B cell (primary cell): ENCODE data around the gene ENOX1. TPM values are rescaled to one million over a fixed set of nuclear protein-coding genes. Genes with fewer than 3 reads are reported as not detected.

ENCODE experiments used
- ATAC-seq: fragments of 200-7000 bp; cut with Tn5 transposase; one replicate; pipeline ENCODE4 v1.10.0; 2021; ENCODE audit warnings: low read depth, mild to moderate bottlenecking, moderate number of reproducible peaks, moderate library complexity
- CTCF ChIA-PET: fragments of 350-600 bp; sonication (Branson Sonifier 250); formaldehyde crosslinking; loops from one replicate; lab custom pipeline; 2021; ENCODE audit warnings: antibody characterized with exemption, inconsistent platforms; lab: Charles Lee
- POLR2A ChIA-PET: fragments of 350-600 bp; sonication (Branson Sonifier 250); formaldehyde crosslinking; loops from one replicate; lab custom pipeline; 2021; ENCODE audit warnings: antibody characterized with exemption; lab: Charles Lee
- DNase-seq: peaks from one replicate; pipeline ENCODE4 v3.0.0; 2013
- H2AFZ ChIP-seq: 2 replicates; pipeline ENCODE4 v1.6.1; 2012; ENCODE audit warnings: mild to moderate bottlenecking, low read depth, low read length; ENCODE audit not compliant: insufficient read depth, poor library complexity, severe bottlenecking
- H3K27ac ChIP-seq, 2 donors: 1 replicate in 1 of 2; 2 replicates in 1 of 2; pipeline ENCODE4 v1.5.1; 2012 to 2013; ENCODE audit warnings: low read length in 2 of 2, mild to moderate bottlenecking in 2 of 2, moderate library complexity in 1 of 2
- H3K27me3 ChIP-seq, 4 experiments: fragments of 200-600 bp in 1 of 4; sonication (generic) in 1 of 4; replicated peaks in 1 of 4; 1 replicate in 2 of 4; 2 replicates in 2 of 4; pipeline versions ENCODE4 v1.6.1 to v1.7.0; 2013 to 2016; ENCODE audit warnings: low read length in 3 of 4, mild to moderate bottlenecking in 2 of 4, mixed read lengths in 1 of 4, moderate library complexity in 1 of 4; ENCODE audit not compliant: insufficient read depth in 4 of 4, control insufficient read depth in 3 of 4; ENCODE audit errors: control extremely low read depth in 1 of 4
- H3K36me3 ChIP-seq, 2 experiments: replicated peaks in 1 of 2; 1 replicate in 1 of 2; 2 replicates in 1 of 2; pipeline versions ENCODE4 v1.6.1 to v1.7.1; 2013; ENCODE audit warnings: low read length in 1 of 2; ENCODE audit not compliant: insufficient read depth in 2 of 2, control insufficient read depth in 1 of 2; ENCODE audit errors: control extremely low read depth in 1 of 2, extremely low read depth in 1 of 2
- H3K4me1 ChIP-seq, 2 donors: fragments of 200-600 bp in 1 of 2; sonication (generic) in 1 of 2; 1 replicate in 1 of 2; 2 replicates in 1 of 2; pipeline versions ENCODE4 v1.5.1 to v1.6.1; 2013 to 2017; ENCODE audit warnings: low read length in 2 of 2; ENCODE audit not compliant: control insufficient read depth in 2 of 2, insufficient read depth in 2 of 2
- H3K4me2 ChIP-seq: replicated peaks from 2 replicates; pipeline ENCODE3; 2012; ENCODE audit warnings: mild to moderate bottlenecking, low read depth, low read length; ENCODE audit not compliant: poor library complexity, severe bottlenecking
- H3K4me3 ChIP-seq, 5 experiments: fragments of 200-600 bp in 1 of 5; sonication (generic) in 1 of 5; 1 replicate in 3 of 5; 2 replicates in 2 of 5; pipeline versions ENCODE4 v1.5.1 to v1.7.0; 2011 to 2016; ENCODE audit warnings: low read length in 4 of 5, mild to moderate bottlenecking in 4 of 5, low read depth in 2 of 5, control low read depth in 1 of 5, moderate library complexity in 1 of 5; ENCODE audit not compliant: insufficient read depth in 1 of 5; ENCODE audit errors: control extremely low read depth in 1 of 5, extremely low read depth in 1 of 5
- H3K79me2 ChIP-seq: fragments of 200-600 bp; sonication (generic); one replicate; pipeline ENCODE4 v1.6.0; 2016; ENCODE audit warnings: low read length; ENCODE audit not compliant: control insufficient read depth, insufficient read depth
- H3K9ac ChIP-seq: fragments of 200-600 bp; sonication (generic); 2 replicates; pipeline ENCODE4 v1.6.1; 2017; ENCODE audit warnings: mild to moderate bottlenecking, low read length, moderate library complexity
- H3K9me3 ChIP-seq, 3 donors: one replicate each; pipeline versions ENCODE4 v1.6.1 to v1.7.1; 2013; ENCODE audit warnings: low read length in 2 of 3; ENCODE audit not compliant: control insufficient read depth in 2 of 3, insufficient read depth in 1 of 3; ENCODE audit errors: control extremely low read depth in 1 of 3
- H4K20me1 ChIP-seq: 2 replicates; pipeline ENCODE4 v1.6.0; 2012; ENCODE audit warnings: mild to moderate bottlenecking, low read length; ENCODE audit not compliant: insufficient read depth, control insufficient read depth, poor library complexity, severe bottlenecking
- H3K27ac Mint-ChIP-seq: one replicate; pipeline ENCODE4 v1.8.0; 2021; ENCODE audit warnings: mixed read lengths
- H3K27me3 Mint-ChIP-seq: one replicate; pipeline ENCODE4 v1.8.0; 2021; ENCODE audit warnings: mixed read lengths
- H3K4me1 Mint-ChIP-seq: one replicate; pipeline ENCODE4 v1.8.0; 2021; ENCODE audit warnings: mixed read lengths
- H3K4me3 Mint-ChIP-seq: one replicate; pipeline ENCODE4 v1.8.0; 2021; ENCODE audit warnings: mixed read lengths
- H3K9me3 Mint-ChIP-seq: one replicate; pipeline ENCODE4 v1.8.0; 2022; ENCODE audit warnings: mixed read lengths; ENCODE audit not compliant: insufficient read depth
- CTCF ChIP-seq: fragments of 200-600 bp; IDR thresholded peaks from one replicate; pipeline ENCODE4 v1.8.0; 2022; ENCODE audit warnings: antibody characterized with exemption, mild to moderate bottlenecking
- EZH2 ChIP-seq: IDR thresholded peaks from 2 replicates; pipeline ENCODE4 v1.6.1; 2012; ENCODE audit warnings: borderline replicate concordance, low read depth, mild to moderate bottlenecking, moderate library complexity, low read length; ENCODE audit not compliant: insufficient read depth, poor library complexity, severe bottlenecking
- WGBS: methylation state at CpG from one replicate; pipeline ENCODE4 v1.1.5; 2013; ENCODE audit warnings: missing lambda C conversion rate; ENCODE audit not compliant: insufficient coverage; 5-methylcytosine and 5-hydroxymethylcytosine counted together
- intact Hi-C: fragments of 100-400 bp; cut with micrococcal nuclease; formaldehyde crosslinking; loops from one replicate; pipeline ENCODE4 v1.10.0; 2022
- polyA plus RNA-seq: library from polyadenylated mRNA; depleted of rRNA; stranded (reverse); fragments of >200 nt; gene quantifications from 2 replicates; pipeline ENCODE4 v1.2.3, GENCODE V29; 2012
- total RNA-seq, 2 donors: library from RNA; stranded (reverse); fragments of 120-200 nt in 1 of 2; gene quantifications; 1 replicate in 1 of 2; 2 replicates in 1 of 2; pipeline versions ENCODE4 v1.2.3 to v1.2.4, GENCODE V29; 2013 to 2022

Gene ENOX1
- total and polyA plus RNA-seq, 2 donors (not counting 1 experiment from before 2014, with no cell fraction given), result not detected

GRCh38 chr13:43277142-43277541 lies 509.6 kb downstream of the ENOX1 start:
- H3K4me1 ChIP-seq, result no peaks in the 10 kb centered on the region
- Mint-ChIP-seq H3K4me1 (no peaks in the 10 kb centered on the region), H3K9me3 (no peaks in the 10 kb centered on the region), H3K4me3 (no peak overlapping the region), H3K27me3 (peaks cover 22% of the 10 kb centered on the region), H3K27ac (no peak overlapping the region)
- ChIA-PET POLR2A (no interaction called here), CTCF (no interaction called here)
- no peak overlapping the region for H3K27ac ChIP-seq
- TF ChIP-seq CTCF (no peak), EZH2 (no peak)
- no peak overlapping the region for H3K4me2 ChIP-seq
- H2AFZ ChIP-seq, result no peak overlapping the region
- no peak overlapping the region for H3K4me3 ChIP-seq
- no peak for DNase-seq
- H3K9ac ChIP-seq, result no peak overlapping the region
- H3K9me3 ChIP-seq, result no peaks in the 10 kb centered on the region
- H3K79me2 ChIP-seq, result no peaks in the 10 kb centered on the region
- intact Hi-C loops, result no loop called here
- H3K36me3 ChIP-seq, result no peaks in the 10 kb centered on the region
- no peaks in the 10 kb centered on the region for H4K20me1 ChIP-seq
- WGBS, result 100% methylated on average over 2 of the region's 3 CpGs
- H3K27me3 ChIP-seq, result no peaks in the 10 kb centered on the region
- no peak for ATAC-seq

GRCh38 chr13:43274881-43275280 lies 511.9 kb downstream of the ENOX1 start:
- Mint-ChIP-seq H3K27ac (no peak overlapping the region), H3K9me3 (no peaks in the 10 kb centered on the region), H3K4me1 (no peaks in the 10 kb centered on the region), H3K27me3 (peaks cover 17% of the 10 kb centered on the region), H3K4me3 (no peak overlapping the region)
- no peak overlapping the region for H2AFZ ChIP-seq
- H3K9me3 ChIP-seq, result no peaks in the 10 kb centered on the region
- H3K4me3 ChIP-seq, result no peak overlapping the region
- no peak for ATAC-seq
- no peak for TF ChIP-seq EZH2
- no peak for TF ChIP-seq CTCF
- no peaks in the 10 kb centered on the region for H3K27me3 ChIP-seq
- POLR2A ChIA-PET, result no interaction called here
- CTCF ChIA-PET, result no interaction called here
- no peak for DNase-seq
- no peak overlapping the region for H3K9ac ChIP-seq
- no peaks in the 10 kb centered on the region for H3K36me3 ChIP-seq
- no peak overlapping the region for H3K4me2 ChIP-seq
- no peaks in the 10 kb centered on the region for H3K4me1 ChIP-seq
- no peaks in the 10 kb centered on the region for H4K20me1 ChIP-seq
- intact Hi-C loops, result no loop called here
- no peak overlapping the region for H3K27ac ChIP-seq
- WGBS, result 100% methylated on average over 1 of the region's 4 CpGs
- no peaks in the 10 kb centered on the region for H3K79me2 ChIP-seq
